OCI-LY7 (cell line): Measurements from ENCODE around the gene OPCML.

Experiments
- CTCF ChIP-seq: fragments of 200-600 bp; sonication (generic); conservative IDR thresholded peaks from 2 replicates; pipeline ENCODE4 v1.5.1; 2014; ENCODE audit warnings: mild to moderate bottlenecking, antibody characterized with exemption, low read length, moderate library complexity, mixed read lengths
- EZH2phosphoT487 ChIP-seq: fragments of 200-600 bp; sonication (generic); IDR thresholded peaks from 2 replicates; pipeline ENCODE4 v1.6.1; 2018; ENCODE audit warnings: low read depth, borderline replicate concordance, mild to moderate bottlenecking, mixed run types, antibody characterized with exemption, low read length, moderate library complexity, mixed read lengths

- TF ChIP-seq CTCF, result no peak
- TF ChIP-seq EZH2phosphoT487, result no peak
These were observed 178.2 kb downstream of the OPCML start for GRCh38 chr11:133354069-133354468.
